Prostate gland (tissue), 2 donors: ENCODE measurements around the gene FDXR.

Source experiments
- POLR2AphosphoS5 ChIP-seq: sonication (generic); formaldehyde crosslinking; IDR thresholded peaks from one replicate; pipeline ENCODE4 v1.6.1; 2017; ENCODE audit warnings: antibody characterized with exemption
- TF ChIP-seq, protein P1 (sequence below), 4 experiments: fragments of 200-600 bp in 2 of 4; fragments of 450-650 bp in 2 of 4; sonication (generic) in 2 of 4; IDR thresholded peaks; 1 replicate in 3 of 4; 2 replicates in 1 of 4; pipeline ENCODE4 v1.5.1; 2016 to 2019; ENCODE audit warnings: antibody characterized with exemption in 4 of 4, mild to moderate bottlenecking in 2 of 4, moderate library complexity in 2 of 4

GRCh38 chr17:74821655-74822334, 51.0 kb downstream of the FDXR start:
- TF ChIP-seq, protein P1, sequence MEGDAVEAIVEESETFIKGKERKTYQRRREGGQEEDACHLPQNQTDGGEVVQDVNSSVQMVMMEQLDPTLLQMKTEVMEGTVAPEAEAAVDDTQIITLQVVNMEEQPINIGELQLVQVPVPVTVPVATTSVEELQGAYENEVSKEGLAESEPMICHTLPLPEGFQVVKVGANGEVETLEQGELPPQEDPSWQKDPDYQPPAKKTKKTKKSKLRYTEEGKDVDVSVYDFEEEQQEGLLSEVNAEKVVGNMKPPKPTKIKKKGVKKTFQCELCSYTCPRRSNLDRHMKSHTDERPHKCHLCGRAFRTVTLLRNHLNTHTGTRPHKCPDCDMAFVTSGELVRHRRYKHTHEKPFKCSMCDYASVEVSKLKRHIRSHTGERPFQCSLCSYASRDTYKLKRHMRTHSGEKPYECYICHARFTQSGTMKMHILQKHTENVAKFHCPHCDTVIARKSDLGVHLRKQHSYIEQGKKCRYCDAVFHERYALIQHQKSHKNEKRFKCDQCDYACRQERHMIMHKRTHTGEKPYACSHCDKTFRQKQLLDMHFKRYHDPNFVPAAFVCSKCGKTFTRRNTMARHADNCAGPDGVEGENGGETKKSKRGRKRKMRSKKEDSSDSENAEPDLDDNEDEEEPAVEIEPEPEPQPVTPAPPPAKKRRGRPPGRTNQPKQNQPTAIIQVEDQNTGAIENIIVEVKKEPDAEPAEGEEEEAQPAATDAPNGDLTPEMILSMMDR (IDR thresholded peaks at IDR 0.05), result no peak
- no peak for TF ChIP-seq POLR2AphosphoS5
